NT2/D1 (cell line): ENCODE results near the gene CSNK1G3.

Source experiments
- SUZ12 ChIP-seq: IDR thresholded peaks from 2 replicates; pipeline ENCODE4 v1.6.1; 2011; ENCODE audit not compliant: insufficient read length, insufficient read depth; ENCODE audit errors: extremely low read depth
- YY1 ChIP-seq: IDR thresholded peaks from 2 replicates; pipeline ENCODE4 v1.6.1; 2011; ENCODE audit not compliant: insufficient read length, insufficient read depth

DNA sequence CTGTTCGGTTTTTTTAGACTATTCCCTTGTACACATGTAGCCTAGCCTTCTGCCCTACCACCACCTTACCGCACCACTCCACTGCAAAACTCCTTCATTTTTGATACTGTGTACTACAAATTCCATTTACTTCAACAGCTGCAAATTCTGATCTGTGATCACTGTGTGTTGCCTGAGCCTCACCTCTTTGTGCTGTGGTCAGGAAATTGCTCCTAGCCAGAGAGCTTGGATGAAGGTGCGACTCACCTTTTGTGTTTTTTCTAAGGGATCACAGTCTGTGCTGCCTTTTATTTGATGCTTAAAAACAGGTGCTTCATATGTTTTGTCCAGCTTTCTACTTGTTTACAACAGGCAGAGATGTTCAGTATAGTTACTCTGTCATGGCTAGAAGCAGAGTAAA, 31.5 kb downstream of the CSNK1G3 start:
- TF ChIP-seq SUZ12: no peak
- no peak for TF ChIP-seq YY1
